ENCODE data around the gene R3HCC1L.
A peak's percentile ranks its signal among the peaks of the same experiment; 100 is the strongest.

The R3HCC1L gene

GRCh38 chr10:98260752-98261151 lies 126.3 kb downstream of the R3HCC1L start:
- no peak for DNase-seq (ENCODE audit: low spot score)

- no peak for DNase-seq (ENCODE audit: low spot score)
Measured at GRCh38 chr10:98261436-98262277, 127.2 kb downstream of the R3HCC1L start.

- DNase-seq (ENCODE audit: low spot score), result peak; percentile 30
Measured at GRCh38 chr10:98262571-98262970, 128.1 kb downstream of the R3HCC1L start.

- no peak for DNase-seq (ENCODE audit: low spot score)
Measured at GRCh38 chr10:98263088-98263487, 128.6 kb downstream of the R3HCC1L start.

- no peak for DNase-seq (ENCODE audit: low spot score)
Measured at GRCh38 chr10:98264378-98265065, 130.1 kb downstream of the R3HCC1L start.

GRCh38 chr10:98265403-98266378 lies 131.2 kb downstream of the R3HCC1L start:
- no peak for DNase-seq (ENCODE audit: low spot score)

- no peak for DNase-seq (ENCODE audit: low spot score)
Measured at GRCh38 chr10:98266647-98267046, 132.2 kb downstream of the R3HCC1L start.

GRCh38 chr10:98267069-98267893 lies 132.8 kb downstream of the R3HCC1L start:
- DNase-seq (ENCODE audit: low spot score), result no peak

GRCh38 chr10:98267894-98268693 lies 133.6 kb downstream of the R3HCC1L start, which contains the start of gene LOXL4:
Gene LOXL4 (minus strand): TSS chr10:98268194. CDS start chr10:98263019, 5,175 bp downstream.
- no peak for DNase-seq (ENCODE audit: low spot score)

- DNase-seq (ENCODE audit: low spot score), result no peak
Measured at GRCh38 chr10:98268694-98269431, 134.4 kb downstream of the R3HCC1L start.

GRCh38 chr10:98269435-98269912 lies 135.0 kb downstream of the R3HCC1L start:
- DNase-seq (ENCODE audit: low spot score), result peak; percentile 78

GRCh38 chr10:98270073-98270740 lies 135.8 kb downstream of the R3HCC1L start:
- no peak for DNase-seq (ENCODE audit: low spot score)

GRCh38 chr10:98270786-98271185 lies 136.3 kb downstream of the R3HCC1L start:
- DNase-seq (ENCODE audit: low spot score), result no peak

GRCh38 chr10:98272245-98272644 lies 137.8 kb downstream of the R3HCC1L start:
- DNase-seq (ENCODE audit: low spot score), result no peak

GRCh38 chr10:98272656-98273055 lies 138.2 kb downstream of the R3HCC1L start:
- no peak for DNase-seq (ENCODE audit: low spot score)

GRCh38 chr10:98273057-98273850 lies 138.8 kb downstream of the R3HCC1L start:
- DNase-seq (ENCODE audit: low spot score), result no peak

- no peak for DNase-seq (ENCODE audit: low spot score)
Measured at GRCh38 chr10:98274562-98274961, 140.1 kb downstream of the R3HCC1L start.

GRCh38 chr10:98276311-98276710 lies 141.9 kb downstream of the R3HCC1L start:
- DNase-seq (ENCODE audit: low spot score), result no peak

Measured in LoVo (cell line).